PC-9 (cell line): ENCODE measurements around the gene NETO1.

Source experiments
- EZH2 ChIP-seq: fragments of 200-600 bp; sonication (generic); IDR thresholded peaks from 2 replicates; pipeline ENCODE4 v1.8.0; 2017; ENCODE audit warnings: antibody characterized with exemption, low read depth
- TF ChIP-seq, protein P1 (sequence below): fragments of 200-600 bp; sonication (generic); conservative IDR thresholded peaks from 2 replicates; pipeline ENCODE4 v1.6.1; 2017; ENCODE audit warnings: mixed run types, antibody characterized with exemption, mild to moderate bottlenecking, moderate library complexity

DNA sequence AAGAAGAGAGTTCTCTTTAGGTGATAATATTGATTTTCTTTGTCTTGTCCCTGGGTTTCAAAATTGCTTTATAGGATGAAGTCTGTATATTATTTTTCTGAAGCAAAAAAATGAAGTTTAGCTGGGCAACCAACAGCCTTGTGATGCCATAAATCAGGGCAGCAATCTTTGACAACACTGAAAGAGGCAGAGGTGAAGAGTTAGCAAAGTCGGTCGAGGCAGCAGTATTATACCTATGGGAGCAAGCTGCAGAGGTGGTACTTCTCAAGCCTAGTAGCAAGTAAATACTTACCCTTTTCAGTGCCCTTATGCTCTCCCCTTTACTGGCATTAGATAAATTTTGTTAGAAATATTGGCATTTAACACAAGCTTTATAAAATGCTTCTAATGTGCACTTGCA, 92.9 kb downstream of the NETO1 start:
- TF ChIP-seq, protein P1, sequence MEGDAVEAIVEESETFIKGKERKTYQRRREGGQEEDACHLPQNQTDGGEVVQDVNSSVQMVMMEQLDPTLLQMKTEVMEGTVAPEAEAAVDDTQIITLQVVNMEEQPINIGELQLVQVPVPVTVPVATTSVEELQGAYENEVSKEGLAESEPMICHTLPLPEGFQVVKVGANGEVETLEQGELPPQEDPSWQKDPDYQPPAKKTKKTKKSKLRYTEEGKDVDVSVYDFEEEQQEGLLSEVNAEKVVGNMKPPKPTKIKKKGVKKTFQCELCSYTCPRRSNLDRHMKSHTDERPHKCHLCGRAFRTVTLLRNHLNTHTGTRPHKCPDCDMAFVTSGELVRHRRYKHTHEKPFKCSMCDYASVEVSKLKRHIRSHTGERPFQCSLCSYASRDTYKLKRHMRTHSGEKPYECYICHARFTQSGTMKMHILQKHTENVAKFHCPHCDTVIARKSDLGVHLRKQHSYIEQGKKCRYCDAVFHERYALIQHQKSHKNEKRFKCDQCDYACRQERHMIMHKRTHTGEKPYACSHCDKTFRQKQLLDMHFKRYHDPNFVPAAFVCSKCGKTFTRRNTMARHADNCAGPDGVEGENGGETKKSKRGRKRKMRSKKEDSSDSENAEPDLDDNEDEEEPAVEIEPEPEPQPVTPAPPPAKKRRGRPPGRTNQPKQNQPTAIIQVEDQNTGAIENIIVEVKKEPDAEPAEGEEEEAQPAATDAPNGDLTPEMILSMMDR: no peak
- no peak for TF ChIP-seq EZH2
